ENCODE measurements around the gene PTBP1.
"Not testable (repeated sequence)": the region's sequence is repeated elsewhere in the genome, so short reads cannot be mapped to it uniquely, and the experiment has no call there.

The PTBP1 gene

GRCh38 chr19:850221-850978 lies 53.1 kb downstream of the PTBP1 start:
- Histone ChIP-seq H3K79me2 (ENCODE audit: control insufficient read depth, insufficient read depth, low read length, unreplicated experiment) (no peaks in the 10 kb centered on the region), H3K36me3 (ENCODE audit: insufficient read depth, low read length) (no peaks in the 10 kb centered on the region), H3K27me3 (ENCODE audit: insufficient read depth, low read length) (peaks cover 10% of the 10 kb centered on the region; the same call in 1 of the 2 replicates), H3K4me1 (ENCODE audit: control insufficient read depth, insufficient read depth, low read length, unreplicated experiment) (peaks cover 4% of the 10 kb centered on the region), H3K4me3 (ENCODE audit: low read depth, low read length) (peak overlapping the region; percentile 44; the same call in 1 of the 2 replicates), H2AFZ (ENCODE audit: low read length, unreplicated experiment) (no peak overlapping the region), H3K27ac (ENCODE audit: low read depth, low read length) (peak overlapping the region; percentile 81)

- peak overlapping the region; percentile 81 for H3K27ac ChIP-seq (ENCODE audit: low read depth, low read length)
- H3K79me2 ChIP-seq (ENCODE audit: control insufficient read depth, insufficient read depth, low read length, unreplicated experiment), result no peaks in the 10 kb centered on the region
- peak overlapping the region; percentile 44; the same call in 1 of the 2 replicates for H3K4me3 ChIP-seq (ENCODE audit: low read depth, low read length)
- peaks cover 4% of the 10 kb centered on the region for H3K4me1 ChIP-seq (ENCODE audit: control insufficient read depth, insufficient read depth, low read length, unreplicated experiment)
- H3K36me3 ChIP-seq (ENCODE audit: insufficient read depth, low read length), result no peaks in the 10 kb centered on the region
- no peak overlapping the region for H2AFZ ChIP-seq (ENCODE audit: low read length, unreplicated experiment)
- H3K27me3 ChIP-seq (ENCODE audit: insufficient read depth, low read length), result peaks cover 10% of the 10 kb centered on the region; the same call in 1 of the 2 replicates
Observed at GRCh38 chr19:850979-851335, 53.7 kb downstream of the PTBP1 start.

GRCh38 chr19:852136-853013 lies 55.1 kb downstream of the PTBP1 start, which contains the start of gene ELANE:
Gene ELANE, plus strand, starts transcription at chr19:852303. Its CDS starts 26 bp downstream, at chr19:852329.
- no peak within 1 kb of the TSS for H2AFZ ChIP-seq (ENCODE audit: low read length, unreplicated experiment)
- H3K27me3 ChIP-seq (ENCODE audit: insufficient read depth, low read length), result peaks cover 10% of the 10 kb centered on the region; the same call in 1 of the 2 replicates
- H3K36me3 ChIP-seq (ENCODE audit: insufficient read depth, low read length), result no peaks in the 10 kb centered on the region
- no peaks in the 10 kb centered on the region for H3K79me2 ChIP-seq (ENCODE audit: control insufficient read depth, insufficient read depth, low read length, unreplicated experiment)
- H3K4me3 ChIP-seq (ENCODE audit: low read depth, low read length), result no peak within 1 kb of the TSS
- H3K27ac ChIP-seq (ENCODE audit: low read depth, low read length), result peak within 1 kb of the TSS; percentile 81; the same call in 1 of the 2 replicates
- peaks cover 4% of the 10 kb centered on the region for H3K4me1 ChIP-seq (ENCODE audit: control insufficient read depth, insufficient read depth, low read length, unreplicated experiment)

GRCh38 chr19:853014-853585 lies 55.8 kb downstream of the PTBP1 start:
- Histone ChIP-seq H3K36me3 (ENCODE audit: insufficient read depth, low read length) (no peaks in the 10 kb centered on the region), H3K27ac (ENCODE audit: low read depth, low read length) (no peak overlapping the region), H3K79me2 (ENCODE audit: control insufficient read depth, insufficient read depth, low read length, unreplicated experiment) (no peaks in the 10 kb centered on the region), H2AFZ (ENCODE audit: low read length, unreplicated experiment) (no peak overlapping the region), H3K4me3 (ENCODE audit: low read depth, low read length) (no peak overlapping the region), H3K27me3 (ENCODE audit: insufficient read depth, low read length) (peaks cover 4% of the 10 kb centered on the region; the same call in 1 of the 2 replicates), H3K4me1 (ENCODE audit: control insufficient read depth, insufficient read depth, low read length, unreplicated experiment) (peaks cover 4% of the 10 kb centered on the region)

GRCh38 chr19:853614-854220 lies 56.5 kb downstream of the PTBP1 start:
- not testable (repeated sequence) for H3K4me1 ChIP-seq (ENCODE audit: control insufficient read depth, insufficient read depth, low read length, unreplicated experiment); H2AFZ ChIP-seq (ENCODE audit: low read length, unreplicated experiment); H3K27me3 ChIP-seq (ENCODE audit: insufficient read depth, low read length); H3K4me3 ChIP-seq (ENCODE audit: low read depth, low read length); H3K79me2 ChIP-seq (ENCODE audit: control insufficient read depth, insufficient read depth, low read length, unreplicated experiment); H3K36me3 ChIP-seq (ENCODE audit: insufficient read depth, low read length); H3K27ac ChIP-seq (ENCODE audit: low read depth, low read length)

- Histone ChIP-seq H3K36me3 (ENCODE audit: insufficient read depth, low read length) (no peaks in the 10 kb centered on the region), H3K4me1 (ENCODE audit: control insufficient read depth, insufficient read depth, low read length, unreplicated experiment) (peaks cover 4% of the 10 kb centered on the region), H3K27me3 (ENCODE audit: insufficient read depth, low read length) (no peaks in the 10 kb centered on the region), H3K27ac (ENCODE audit: low read depth, low read length) (no peak overlapping the region), H2AFZ (ENCODE audit: low read length, unreplicated experiment) (no peak overlapping the region), H3K4me3 (ENCODE audit: low read depth, low read length) (no peak overlapping the region), H3K79me2 (ENCODE audit: control insufficient read depth, insufficient read depth, low read length, unreplicated experiment) (no peaks in the 10 kb centered on the region)
Observed at GRCh38 chr19:854549-854948, 57.3 kb downstream of the PTBP1 start.

- Histone ChIP-seq H3K27me3 (ENCODE audit: insufficient read depth, low read length) (no peaks in the 10 kb centered on the region), H3K36me3 (ENCODE audit: insufficient read depth, low read length) (no peaks in the 10 kb centered on the region), H2AFZ (ENCODE audit: low read length, unreplicated experiment) (no peak overlapping the region)
Observed at GRCh38 chr19:855142-855541, 57.9 kb downstream of the PTBP1 start.

GRCh38 chr19:855566-856120 lies 58.4 kb downstream of the PTBP1 start:
- peaks cover 4% of the 10 kb centered on the region for H3K4me1 ChIP-seq (ENCODE audit: control insufficient read depth, insufficient read depth, low read length, unreplicated experiment)
- no peak overlapping the region for H3K4me3 ChIP-seq (ENCODE audit: low read depth, low read length)
- H3K27ac ChIP-seq (ENCODE audit: low read depth, low read length), result no peak overlapping the region
- H3K36me3 ChIP-seq (ENCODE audit: insufficient read depth, low read length), result no peaks in the 10 kb centered on the region
- H2AFZ ChIP-seq (ENCODE audit: low read length, unreplicated experiment), result no peak overlapping the region
- H3K79me2 ChIP-seq (ENCODE audit: control insufficient read depth, insufficient read depth, low read length, unreplicated experiment), result no peaks in the 10 kb centered on the region
- H3K27me3 ChIP-seq (ENCODE audit: insufficient read depth, low read length), result no peaks in the 10 kb centered on the region

More at GRCh38 chr19:855142-855541, 57.9 kb downstream of the PTBP1 start:
- peaks cover 4% of the 10 kb centered on the region for H3K4me1 ChIP-seq (ENCODE audit: control insufficient read depth, insufficient read depth, low read length, unreplicated experiment)
- no peak overlapping the region for H3K4me3 ChIP-seq (ENCODE audit: low read depth, low read length)
- H3K79me2 ChIP-seq (ENCODE audit: control insufficient read depth, insufficient read depth, low read length, unreplicated experiment), result no peaks in the 10 kb centered on the region
- no peak overlapping the region for H3K27ac ChIP-seq (ENCODE audit: low read depth, low read length)

- no peaks in the 10 kb centered on the region for H3K4me1 ChIP-seq (ENCODE audit: control insufficient read depth, insufficient read depth, low read length, unreplicated experiment)
- H3K27ac ChIP-seq (ENCODE audit: low read depth, low read length), result no peak overlapping the region
Observed at GRCh38 chr19:858284-858683, 61.0 kb downstream of the PTBP1 start.

More at GRCh38 chr19:858284-858683, 61.0 kb downstream of the PTBP1 start:
- no peak overlapping the region for H2AFZ ChIP-seq (ENCODE audit: low read length, unreplicated experiment)
- no peak overlapping the region for H3K4me3 ChIP-seq (ENCODE audit: low read depth, low read length)
- no peaks in the 10 kb centered on the region for H3K27me3 ChIP-seq (ENCODE audit: insufficient read depth, low read length)
- H3K79me2 ChIP-seq (ENCODE audit: control insufficient read depth, insufficient read depth, low read length, unreplicated experiment), result no peaks in the 10 kb centered on the region
- no peaks in the 10 kb centered on the region for H3K36me3 ChIP-seq (ENCODE audit: insufficient read depth, low read length)

Measured in ACC112 (cell line).